ENCODE measurements around the gene PALM.
A peak's percentile ranks its signal among the peaks of the same experiment; 100 is the strongest.

GRCh38 chr19:743168-743687, 34.5 kb downstream of the PALM start:
- TF ChIP-seq CTCF (IDR thresholded peaks at IDR 0.05) (no peak), POLR2A (IDR thresholded peaks at IDR 0.05) (peak in 1 of 2 donors; percentile 32)
